HG02973 (cell line): ENCODE measurements around the gene CDH13.

Experiments used
- ATAC-seq: cut with Tn5 transposase; IDR thresholded peaks from one replicate; pipeline ENCODE4 v1.9.1; 2021; ENCODE audit warnings: moderate library complexity; ENCODE audit not compliant: unreplicated experiment

The CDH13 gene

GRCh38 chr16:83374979-83375378 lies 748.2 kb downstream of the CDH13 start:
- ATAC-seq = no peak

GRCh38 chr16:83389751-83390150 lies 763.0 kb downstream of the CDH13 start:
- no peak for ATAC-seq

GRCh38 chr16:83390759-83391158 lies 764.0 kb downstream of the CDH13 start:
- ATAC-seq = no peak

GRCh38 chr16:83392743-83393142 lies 766.0 kb downstream of the CDH13 start:
- no peak for ATAC-seq

GRCh38 chr16:83393196-83393981 lies 766.6 kb downstream of the CDH13 start:
- ATAC-seq = no peak

GRCh38 chr16:83397601-83398291 lies 771.0 kb downstream of the CDH13 start:
- ATAC-seq = no peak

GRCh38 chr16:83400234-83400633 lies 773.5 kb downstream of the CDH13 start:
- ATAC-seq = no peak

- ATAC-seq = no peak
Measured at GRCh38 chr16:83402160-83402814, 775.5 kb downstream of the CDH13 start.

- ATAC-seq = no peak
Measured at GRCh38 chr16:83402967-83403366, 776.2 kb downstream of the CDH13 start.

- ATAC-seq = no peak
Measured at GRCh38 chr16:83403761-83404160, 777.0 kb downstream of the CDH13 start.

- ATAC-seq = no peak
Measured at GRCh38 chr16:83404261-83404660, 777.5 kb downstream of the CDH13 start.

GRCh38 chr16:83407928-83408327 lies 781.2 kb downstream of the CDH13 start:
- no peak for ATAC-seq

GRCh38 chr16:83409347-83409746 lies 782.6 kb downstream of the CDH13 start:
- no peak for ATAC-seq

- no peak for ATAC-seq
Measured at GRCh38 chr16:83418565-83418964, 791.8 kb downstream of the CDH13 start.

GRCh38 chr16:83420206-83420760 lies 793.5 kb downstream of the CDH13 start:
- no peak for ATAC-seq

- no peak for ATAC-seq
Measured at GRCh38 chr16:83433201-83433600, 806.4 kb downstream of the CDH13 start.

GRCh38 chr16:83437036-83437435 lies 810.3 kb downstream of the CDH13 start:
- no peak for ATAC-seq

GRCh38 chr16:83438326-83438725 lies 811.6 kb downstream of the CDH13 start:
- no peak for ATAC-seq

- no peak for ATAC-seq
Measured at GRCh38 chr16:83439412-83439811, 812.6 kb downstream of the CDH13 start.

GRCh38 chr16:83441517-83441916 lies 814.7 kb downstream of the CDH13 start:
- ATAC-seq = no peak

- ATAC-seq = no peak
Measured at GRCh38 chr16:83443972-83444371, 817.2 kb downstream of the CDH13 start.

- ATAC-seq = no peak
Measured at GRCh38 chr16:83447560-83447959, 820.8 kb downstream of the CDH13 start.
